Measurements from ENCODE around the gene ZNRF1.

GRCh38 chr16:75017670-75018525, 19.1 kb downstream of the ZNRF1 start:
- TF ChIP-seq REST (IDR thresholded peaks at IDR 0.05; ENCODE audit: insufficient read depth in 1 of 2, low read depth in 2 of 2, low read length in 2 of 2) (no peak), POLR2AphosphoS5 (IDR thresholded peaks at IDR 0.05; ENCODE audit: low read depth, low read length) (no peak)

Data from PFSK-1 (cell line).